GM21367 (cell line): Measurements from ENCODE around the gene CFAP92.
"Not testable (repeated sequence)": the region's sequence is repeated elsewhere in the genome, so short reads cannot be mapped to it uniquely, and the experiment has no call there.

Source experiments
- ATAC-seq: cut with Tn5 transposase; IDR thresholded peaks from one replicate; pipeline ENCODE4 v1.9.1; 2021; ENCODE audit not compliant: unreplicated experiment

Gene CFAP92

GRCh38 chr3:128906031-128906803 is 87.7 kb downstream of the CFAP92 start:
- no peak for ATAC-seq

GRCh38 chr3:128903501-128903900 is 90.4 kb downstream of the CFAP92 start:
- ATAC-seq, result no peak

GRCh38 chr3:128902426-128902825 is 91.5 kb downstream of the CFAP92 start:
- no peak for ATAC-seq

GRCh38 chr3:128895843-128896697 is 97.8 kb downstream of the CFAP92 start:
- ATAC-seq, result no peak

GRCh38 chr3:128889139-128889894 is 104.6 kb downstream of the CFAP92 start:
- no peak for ATAC-seq

GRCh38 chr3:128884992-128885391 is 108.9 kb downstream of the CFAP92 start:
- no peak for ATAC-seq

GRCh38 chr3:128882719-128883118 is 111.2 kb downstream of the CFAP92 start:
- no peak for ATAC-seq

- no peak for ATAC-seq
These were observed 112.3 kb downstream of the CFAP92 start for GRCh38 chr3:128881576-128881975.

GRCh38 chr3:128880455-128880854 is 113.4 kb downstream of the CFAP92 start:
- ATAC-seq, result not testable (repeated sequence)

GRCh38 chr3:128879991-128880390 is 113.9 kb downstream of the CFAP92 start:
- no peak for ATAC-seq

GRCh38 chr3:128879125-128879969 is 114.5 kb downstream of the CFAP92 start, which contains the start of gene ACAD9:
ACAD9 (plus strand) TSS chr3:128879620; CDS start chr3:128879692, 72 bp downstream.
- peak; percentile 81 for ATAC-seq

GRCh38 chr3:128878556-128879124 is 115.2 kb downstream of the CFAP92 start:
- ATAC-seq, result peak; percentile 7

GRCh38 chr3:128878011-128878457 is 115.8 kb downstream of the CFAP92 start:
- ATAC-seq, result no peak

GRCh38 chr3:128875556-128876120 is 118.2 kb downstream of the CFAP92 start:
- no peak for ATAC-seq

GRCh38 chr3:128874481-128875180 is 119.2 kb downstream of the CFAP92 start:
- no peak for ATAC-seq

GRCh38 chr3:128873244-128874022 is 120.4 kb downstream of the CFAP92 start:
- no peak for ATAC-seq

- ATAC-seq, result no peak
These were observed 121.1 kb downstream of the CFAP92 start for GRCh38 chr3:128872744-128873143.

GRCh38 chr3:128872282-128872681 is 121.6 kb downstream of the CFAP92 start:
- ATAC-seq, result no peak
